Hepatocyte (in vitro differentiated cells): ENCODE data around the gene STK17A. TPM values are rescaled to one million over a fixed set of nuclear protein-coding genes. Genes with fewer than 3 reads are reported as not detected.
A peak's percentile ranks its signal among the peaks of the same experiment; 100 is the strongest.

ENCODE experiments used
- DNase-seq: peaks from one replicate; pipeline ENCODE4 v3.0.0-alpha.2; 2016; ENCODE audit warnings: low spot score
- H2AFZ ChIP-seq: fragments of 200-600 bp; sonication (generic); 2 replicates; pipeline ENCODE4 v1.6.0; 2016; ENCODE audit warnings: antibody characterized with exemption, mild to moderate bottlenecking
- H3K27ac ChIP-seq: fragments of 200-600 bp; sonication (generic); 2 replicates; pipeline ENCODE4 v1.5.1; 2016; ENCODE audit warnings: mild to moderate bottlenecking
- H3K27me3 ChIP-seq: fragments of 200-600 bp; sonication (generic); 2 replicates; pipeline ENCODE4 v1.6.1; 2016
- H3K36me3 ChIP-seq: fragments of 200-600 bp; sonication (generic); replicated peaks from 2 replicates; pipeline ENCODE4 v1.5.1; 2016; ENCODE audit warnings: low read depth; ENCODE audit not compliant: insufficient read depth
- H3K4me1 ChIP-seq: fragments of 200-600 bp; sonication (generic); 2 replicates; pipeline ENCODE4 v1.5.1; 2016; ENCODE audit warnings: mild to moderate bottlenecking, moderate library complexity; ENCODE audit not compliant: insufficient read depth
- H3K4me2 ChIP-seq: fragments of 200-600 bp; sonication (generic); 2 replicates; pipeline ENCODE4 v1.6.0; 2016
- H3K4me3 ChIP-seq: fragments of 200-600 bp; sonication (generic); 2 replicates; pipeline ENCODE4 v1.5.1; 2016; ENCODE audit warnings: mild to moderate bottlenecking
- H3K79me2 ChIP-seq: fragments of 200-600 bp; sonication (generic); 2 replicates; pipeline ENCODE4 v1.6.0; 2017; ENCODE audit warnings: mild to moderate bottlenecking
- H3K9me2 ChIP-seq: fragments of 200-600 bp; sonication (generic); replicated peaks from 2 replicates; pipeline ENCODE4 v1.6.0; 2017; ENCODE audit warnings: mild to moderate bottlenecking; ENCODE audit not compliant: insufficient read depth
- H3K9me3 ChIP-seq: fragments of 200-600 bp; sonication (generic); 2 replicates; pipeline ENCODE4 v1.5.1; 2016; ENCODE audit warnings: low read depth, mild to moderate bottlenecking
- H4K20me1 ChIP-seq: fragments of 200-600 bp; sonication (generic); 2 replicates; pipeline ENCODE4 v1.6.0; 2016; ENCODE audit warnings: mild to moderate bottlenecking; ENCODE audit not compliant: insufficient read depth, poor library complexity, severe bottlenecking
- CTCF ChIP-seq: fragments of 200-600 bp; sonication (generic); IDR thresholded peaks from 2 replicates; pipeline ENCODE4 v1.5.1; 2016; ENCODE audit warnings: antibody characterized with exemption, mild to moderate bottlenecking; ENCODE audit not compliant: poor library complexity
- EZH2 ChIP-seq: fragments of 200-600 bp; sonication (generic); IDR thresholded peaks from 2 replicates; pipeline ENCODE4 v1.6.1; 2016; ENCODE audit warnings: antibody characterized with exemption, mild to moderate bottlenecking, borderline replicate concordance
- EZH2phosphoT487 ChIP-seq: fragments of 200-600 bp; sonication (generic); IDR thresholded peaks from one replicate; pipeline ENCODE4 v1.6.1; 2018; ENCODE audit warnings: antibody characterized with exemption, mild to moderate bottlenecking, low read depth, moderate library complexity; ENCODE audit not compliant: unreplicated experiment, severe bottlenecking
- WGBS: methylation state at CpG from one replicate; pipeline ENCODE4 v1.1.6; 2016; ENCODE audit warnings: low lambda C conversion rate; ENCODE audit errors: missing lambda C conversion rate; 5-methylcytosine and 5-hydroxymethylcytosine counted together
- polyA plus RNA-seq: library from polyadenylated mRNA; unstranded; fragments of >200 nt; fragmentation: Nextera tagmentation; extraction: Ambion mirVana; gene quantifications from 2 replicates; pipeline ENCODE4 v1.2.1, GENCODE V29; 2016
- total RNA-seq: library from RNA; depleted of rRNA; stranded (reverse); fragments of >200 nt; gene quantifications from 2 replicates; pipeline ENCODE4 v1.2.3, GENCODE V29; 2014

Gene STK17A
- total and polyA plus RNA-seq, 2 experiments from 2014 or later: 21.1 to 23.6 TPM

DNA sequence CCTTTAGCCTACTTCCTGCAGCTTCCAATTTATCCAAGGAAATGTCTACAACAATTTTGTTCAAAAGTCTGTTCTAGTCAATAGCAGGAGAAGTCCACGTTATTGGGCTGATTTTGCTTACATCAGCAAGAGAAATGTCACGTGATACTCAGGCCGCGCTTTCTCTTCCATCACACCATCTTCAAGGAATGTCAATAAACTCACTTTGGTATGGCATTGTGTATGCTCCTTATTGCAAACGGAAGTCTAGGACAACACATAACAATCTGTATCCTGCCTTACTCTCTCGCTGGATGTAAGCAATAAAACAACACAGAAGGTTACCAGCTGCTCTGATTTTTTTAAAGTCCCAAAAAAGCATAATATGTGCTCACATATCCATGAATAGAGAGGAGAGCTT, 17.1 kb upstream of the STK17A start:
- no peaks in the 10 kb centered on the region for H3K79me2 ChIP-seq
- no peak for TF ChIP-seq EZH2
- no peak for TF ChIP-seq EZH2phosphoT487
- no peak for TF ChIP-seq CTCF
- H3K4me1 ChIP-seq: no peaks in the 10 kb centered on the region
- WGBS: 60% methylated on average over 6 of the region's 6 CpGs
- H4K20me1 ChIP-seq: no peaks in the 10 kb centered on the region
- H3K27ac ChIP-seq: peak overlapping the region; percentile 6
- no peak overlapping the region for H3K4me2 ChIP-seq
- no peaks in the 10 kb centered on the region for H3K27me3 ChIP-seq
- no peak overlapping the region for H2AFZ ChIP-seq
- no peak overlapping the region for H3K4me3 ChIP-seq
- H3K9me3 ChIP-seq: no peaks in the 10 kb centered on the region
- H3K9me2 ChIP-seq: no peaks in the 10 kb centered on the region
- no peaks in the 10 kb centered on the region for H3K36me3 ChIP-seq
- DNase-seq: no peak

DNA sequence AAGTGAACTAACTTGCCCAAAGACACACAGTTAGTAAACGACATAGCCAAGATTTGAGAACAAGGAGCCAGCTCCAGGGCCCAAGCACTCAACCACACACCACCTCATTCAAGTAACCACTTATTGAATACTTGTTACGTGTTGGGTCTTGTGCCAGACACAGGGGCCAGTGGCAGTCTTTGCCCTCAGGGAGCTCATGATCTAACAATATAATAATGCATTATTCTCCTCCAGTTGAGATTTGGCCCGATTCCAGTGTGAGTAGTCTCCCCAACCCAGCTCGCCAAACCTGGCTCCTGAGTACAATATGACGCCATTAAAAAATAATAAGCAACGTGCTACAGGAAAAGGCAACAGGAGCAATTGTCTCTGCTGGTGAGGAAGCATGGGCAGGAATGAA, 14.4 kb upstream of the STK17A start:
- no peaks in the 10 kb centered on the region for H3K4me1 ChIP-seq
- H3K4me2 ChIP-seq: no peak overlapping the region
- no peak overlapping the region for H3K4me3 ChIP-seq
- WGBS: 82% methylated on average over 6 of the region's 6 CpGs
- H3K9me2 ChIP-seq: no peaks in the 10 kb centered on the region
- no peaks in the 10 kb centered on the region for H3K79me2 ChIP-seq
- H3K27me3 ChIP-seq: no peaks in the 10 kb centered on the region
- no peaks in the 10 kb centered on the region for H4K20me1 ChIP-seq
- no peak overlapping the region for H3K27ac ChIP-seq
- no peaks in the 10 kb centered on the region for H3K36me3 ChIP-seq
- no peaks in the 10 kb centered on the region for H3K9me3 ChIP-seq
- TF ChIP-seq EZH2 (no peak), EZH2phosphoT487 (no peak), CTCF (no peak)
- DNase-seq: no peak
- H2AFZ ChIP-seq: no peak overlapping the region

DNA sequence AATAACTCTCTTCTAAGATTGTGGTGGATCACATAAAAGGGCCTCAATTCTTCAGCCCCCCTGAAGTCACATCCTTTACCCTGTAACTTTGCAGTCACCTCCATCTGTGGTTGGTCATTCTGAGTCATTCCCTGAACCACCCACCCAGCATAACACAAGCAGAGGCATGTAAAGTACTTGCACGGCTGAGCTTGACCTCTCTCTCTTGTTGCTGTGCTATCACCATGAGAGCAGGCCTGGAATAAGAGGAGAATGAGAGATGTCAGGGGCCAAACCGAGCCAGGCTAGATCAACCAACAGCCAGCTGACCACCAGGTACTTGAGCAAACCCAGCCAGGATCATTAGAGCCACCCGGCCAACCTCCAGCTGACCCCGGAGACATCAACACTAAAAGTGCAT, 13.5 kb upstream of the STK17A start:
- no peak for DNase-seq
- H3K4me2 ChIP-seq: no peak overlapping the region
- H3K36me3 ChIP-seq: no peaks in the 10 kb centered on the region
- 74% methylated on average over 4 of the region's 4 CpGs for WGBS
- TF ChIP-seq EZH2phosphoT487 (no peak), CTCF (no peak), EZH2 (no peak)
- H3K79me2 ChIP-seq: no peaks in the 10 kb centered on the region
- H3K4me3 ChIP-seq: no peak overlapping the region
- H3K27me3 ChIP-seq: no peaks in the 10 kb centered on the region
- H3K4me1 ChIP-seq: no peaks in the 10 kb centered on the region
- no peak overlapping the region for H3K27ac ChIP-seq
- no peak overlapping the region for H2AFZ ChIP-seq
- H3K9me3 ChIP-seq: no peaks in the 10 kb centered on the region
- no peaks in the 10 kb centered on the region for H4K20me1 ChIP-seq
- no peaks in the 10 kb centered on the region for H3K9me2 ChIP-seq

DNA sequence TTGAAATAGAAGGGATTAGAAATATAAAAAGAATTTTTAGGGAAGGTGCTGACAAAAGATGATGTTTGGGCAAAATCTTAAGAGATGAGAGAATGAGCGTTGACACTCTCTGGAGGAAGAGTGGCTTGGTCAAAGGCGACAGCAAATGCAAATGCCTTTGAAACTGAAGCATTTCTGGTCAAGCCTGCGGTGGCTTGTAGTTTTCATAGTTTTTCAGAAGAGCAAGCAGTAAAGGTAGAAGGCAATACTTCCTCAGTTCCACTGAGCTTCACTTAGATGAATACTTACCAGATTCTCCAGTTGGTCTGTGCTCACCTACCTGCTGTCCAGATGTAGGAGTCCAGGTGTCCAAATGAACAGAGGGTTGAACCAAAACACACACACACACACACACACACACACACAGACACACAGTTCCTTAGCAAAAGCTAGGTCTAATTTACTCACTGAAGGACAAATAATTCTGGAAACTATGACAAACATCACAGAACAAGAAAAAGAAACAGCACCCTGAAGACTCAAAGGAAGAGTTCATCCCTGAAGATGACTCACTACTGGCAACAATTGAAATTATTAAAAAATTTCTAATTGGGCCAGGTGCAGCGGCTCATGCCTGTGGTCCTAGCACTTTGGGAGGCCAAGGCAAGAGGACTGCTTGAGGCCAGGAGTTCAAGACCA, 12.1 kb upstream of the STK17A start:
- H3K79me2 ChIP-seq: no peaks in the 10 kb centered on the region
- no peaks in the 10 kb centered on the region for H4K20me1 ChIP-seq
- H2AFZ ChIP-seq: no peak overlapping the region
- no peak overlapping the region for H3K27ac ChIP-seq
- no peaks in the 10 kb centered on the region for H3K4me1 ChIP-seq
- 93% methylated on average over 4 of the region's 4 CpGs for WGBS
- no peak overlapping the region for H3K4me2 ChIP-seq
- DNase-seq: no peak
- TF ChIP-seq EZH2phosphoT487 (no peak), CTCF (no peak), EZH2 (no peak)
- no peaks in the 10 kb centered on the region for H3K9me3 ChIP-seq
- H3K27me3 ChIP-seq: no peaks in the 10 kb centered on the region
- no peak overlapping the region for H3K4me3 ChIP-seq
- H3K9me2 ChIP-seq: no peaks in the 10 kb centered on the region
- no peaks in the 10 kb centered on the region for H3K36me3 ChIP-seq
